HG02759 (cell line): ENCODE data around the gene WBP11.
A peak's percentile ranks its signal among the peaks of the same experiment; 100 is the strongest.

Experiments
- ATAC-seq: cut with Tn5 transposase; IDR thresholded peaks from one replicate; pipeline ENCODE4 v1.9.1; 2021; ENCODE audit warnings: mild to moderate bottlenecking, moderate library complexity; ENCODE audit not compliant: unreplicated experiment

The WBP11 gene

DNA sequence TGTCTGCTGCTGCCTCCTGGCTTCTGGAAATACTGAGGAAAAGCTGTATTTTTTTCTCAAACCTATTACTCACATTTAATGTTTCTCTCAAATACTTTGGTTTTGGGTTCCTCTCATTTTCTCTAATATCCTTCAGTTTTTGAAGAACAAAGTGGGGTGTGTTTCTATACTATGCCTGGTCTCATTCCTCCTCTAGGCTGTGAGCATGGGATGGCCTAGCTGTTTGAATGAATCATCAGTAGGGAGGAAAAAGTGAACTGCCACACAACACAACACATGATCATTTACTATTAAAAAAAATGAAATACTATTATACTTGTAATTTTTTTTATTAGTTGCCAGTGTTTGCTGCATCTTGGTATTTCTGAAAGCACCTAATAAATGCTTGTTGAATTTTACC lies 22.0 kb upstream of the WBP11 start:
- no peak for ATAC-seq

GRCh38 chr12:14824012-14824634 lies 20.8 kb upstream of the WBP11 start:
- ATAC-seq: no peak

- ATAC-seq: no peak
Measured at GRCh38 chr12:14814014-14814413, 10.7 kb upstream of the WBP11 start, which contains the start of gene SMCO3. Gene SMCO3, minus strand, starts transcription at chr12:14814182. Its CDS starts 7,502 bp downstream, at chr12:14806680.

DNA sequence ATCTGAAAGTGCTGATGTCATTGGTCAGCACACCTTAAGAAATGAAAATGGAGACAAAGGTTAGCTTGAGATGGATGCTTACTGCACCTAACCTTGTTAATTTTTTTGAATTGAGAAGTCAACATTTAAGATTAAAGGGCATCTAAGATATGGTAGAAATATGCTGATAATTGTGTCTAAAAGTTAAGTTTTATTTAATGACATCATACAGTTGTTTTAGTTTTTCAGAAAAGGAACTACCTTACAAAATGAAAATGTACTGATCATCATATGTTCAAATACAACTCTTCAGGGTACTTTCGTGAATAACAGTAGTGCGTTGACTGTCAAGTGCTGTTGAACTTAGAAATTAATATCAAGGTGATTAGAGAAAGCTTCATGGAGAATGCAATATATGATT lies 8.2 kb upstream of the WBP11 start:
- ATAC-seq: no peak

GRCh38 chr12:14810953-14811483 lies 7.7 kb upstream of the WBP11 start:
- ATAC-seq: no peak

DNA sequence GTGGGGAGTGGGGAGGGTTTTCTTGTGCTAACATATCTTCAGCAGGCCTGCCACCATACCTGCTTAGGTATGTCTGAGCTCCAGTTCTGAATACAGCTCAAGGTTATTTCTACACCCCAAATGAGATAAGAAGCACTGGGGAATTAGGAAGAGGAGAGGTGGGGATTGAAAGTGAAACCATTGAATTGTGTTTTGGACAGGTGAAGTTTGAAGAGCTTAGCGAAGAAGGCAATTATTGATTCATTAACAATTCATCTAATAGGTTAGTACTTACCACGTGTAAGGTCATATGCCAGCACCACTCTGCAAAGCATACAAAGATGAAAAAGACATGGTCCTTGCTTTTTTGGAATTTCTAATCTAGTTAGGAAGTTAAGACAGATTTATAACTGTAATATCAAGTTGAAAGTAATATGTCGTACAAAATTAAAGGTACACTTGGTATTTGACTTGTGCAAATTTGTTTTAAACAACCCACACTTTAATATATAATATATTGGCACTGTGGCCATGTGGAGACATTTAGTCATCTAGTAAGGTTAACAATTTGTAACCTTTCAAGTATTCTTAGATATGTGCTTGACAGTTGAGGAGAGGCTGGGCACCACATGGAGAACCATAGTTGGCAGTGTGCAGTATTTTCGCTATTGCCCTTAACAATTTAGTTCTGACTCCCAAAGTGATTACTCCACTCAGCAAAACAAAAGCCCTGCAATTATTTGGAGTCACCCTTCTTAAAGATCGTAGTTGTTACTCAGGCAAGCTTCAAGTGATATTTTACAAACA lies 7.1 kb upstream of the WBP11 start:
- no peak for ATAC-seq

GRCh38 chr12:14803830-14804160 lies 517 bp upstream of the WBP11 start:
- ATAC-seq: peak; percentile 24

GRCh38 chr12:14802721-14803010 lies 612 bp downstream of the WBP11 start:
- no peak for ATAC-seq

DNA sequence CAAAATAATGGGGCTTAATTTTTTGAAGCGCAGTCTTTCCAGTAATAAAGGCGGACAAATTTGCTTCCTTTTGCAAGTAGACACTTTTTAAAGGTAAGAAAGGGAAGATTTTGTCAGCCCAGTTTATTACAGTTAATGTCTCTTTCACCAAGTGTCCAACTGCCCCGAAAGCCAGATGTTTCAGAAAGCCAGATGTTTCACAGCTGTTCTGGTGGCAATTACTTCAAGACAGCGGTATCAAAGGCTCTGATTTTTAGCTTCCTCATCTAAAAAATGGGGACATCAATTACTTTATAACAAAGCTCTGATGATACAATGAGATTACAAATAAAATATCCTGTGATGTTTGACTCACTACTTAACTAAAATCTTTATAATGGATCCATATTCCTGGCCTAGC lies 1.0 kb downstream of the WBP11 start:
- no peak for ATAC-seq

GRCh38 chr12:14795028-14795448 lies 8.2 kb downstream of the WBP11 start:
- no peak for ATAC-seq

DNA sequence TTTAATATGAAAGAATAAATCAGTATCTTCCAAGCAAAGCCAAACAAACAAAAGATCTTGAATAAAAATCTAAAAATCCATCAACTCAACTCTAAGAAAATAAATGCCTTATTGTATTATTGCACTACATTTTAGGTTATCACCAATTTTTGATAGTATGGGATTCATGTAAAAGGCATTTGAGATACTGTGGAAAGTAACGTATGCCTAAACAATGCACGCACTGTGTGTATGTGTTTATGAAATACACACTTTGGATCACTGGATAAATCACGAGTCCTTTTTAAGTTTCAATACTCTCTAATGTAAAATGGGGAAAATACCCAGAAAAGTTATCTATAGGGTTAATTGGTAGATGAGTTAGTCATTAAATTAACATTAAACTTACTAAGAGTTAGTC lies 17.7 kb downstream of the WBP11 start:
- no peak for ATAC-seq

- no peak for ATAC-seq
Measured at GRCh38 chr12:14784471-14784870, 18.8 kb downstream of the WBP11 start.

- no peak for ATAC-seq
Measured at GRCh38 chr12:14782756-14783155, 20.5 kb downstream of the WBP11 start.

DNA sequence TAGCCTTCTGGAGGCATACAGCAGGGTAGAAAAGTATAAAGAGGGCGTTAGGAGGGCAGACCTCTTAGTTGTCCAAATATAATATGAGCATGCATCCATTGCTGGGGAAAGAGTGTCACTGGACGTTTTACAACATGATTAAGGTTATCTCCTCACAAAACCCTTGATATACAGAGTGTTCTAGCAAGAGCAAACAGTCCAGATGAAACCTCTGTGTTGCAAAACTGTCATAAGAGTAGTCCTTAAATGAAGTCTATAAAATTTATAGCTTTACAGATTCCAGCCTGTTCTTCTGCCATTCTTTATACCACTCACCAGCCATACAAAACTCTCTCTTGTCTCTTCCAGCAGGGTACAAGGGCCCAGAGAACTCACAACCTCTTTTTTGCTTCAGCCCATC lies 21.7 kb downstream of the WBP11 start:
- ATAC-seq: no peak

DNA sequence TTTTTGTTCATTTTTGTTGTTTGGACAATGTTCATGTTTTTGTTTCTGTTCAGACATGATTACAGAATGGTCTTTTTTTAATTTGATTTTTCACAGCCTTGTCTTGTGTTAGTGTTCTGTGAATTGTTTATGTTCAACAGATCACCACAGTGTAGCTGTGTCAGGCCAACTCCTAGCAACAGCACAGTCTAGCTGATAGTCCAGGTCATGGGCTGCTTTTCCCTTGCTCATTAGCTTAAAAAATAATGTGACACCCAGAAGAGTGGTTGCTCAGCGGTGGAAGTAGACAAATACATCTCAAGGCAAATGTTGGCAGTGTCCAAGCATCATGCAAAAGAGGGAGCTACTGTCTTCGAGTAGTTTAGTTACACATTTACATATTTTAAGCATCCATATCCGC lies 22.4 kb downstream of the WBP11 start:
- no peak for ATAC-seq

GRCh38 chr12:14779834-14780233 lies 23.4 kb downstream of the WBP11 start:
- ATAC-seq: no peak

DNA sequence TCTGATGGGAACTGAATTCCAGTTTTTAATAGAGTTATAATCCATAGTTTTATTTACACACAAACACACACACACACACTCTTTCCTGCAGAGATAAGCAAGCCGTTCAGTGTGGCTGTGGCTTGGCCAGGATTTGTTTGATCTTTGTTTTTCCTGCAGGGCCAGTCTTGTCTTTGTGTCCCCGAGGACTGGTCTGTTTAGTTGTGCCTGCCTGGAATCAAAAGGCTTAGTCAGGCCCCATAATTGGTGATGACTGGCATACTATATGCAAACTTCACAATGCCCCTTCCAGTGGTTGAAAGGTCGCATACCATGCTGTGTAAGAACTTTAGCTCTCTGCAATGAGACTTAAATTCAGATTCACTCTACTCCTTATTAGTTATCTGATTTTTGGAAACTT lies 26.0 kb downstream of the WBP11 start:
- ATAC-seq: no peak

DNA sequence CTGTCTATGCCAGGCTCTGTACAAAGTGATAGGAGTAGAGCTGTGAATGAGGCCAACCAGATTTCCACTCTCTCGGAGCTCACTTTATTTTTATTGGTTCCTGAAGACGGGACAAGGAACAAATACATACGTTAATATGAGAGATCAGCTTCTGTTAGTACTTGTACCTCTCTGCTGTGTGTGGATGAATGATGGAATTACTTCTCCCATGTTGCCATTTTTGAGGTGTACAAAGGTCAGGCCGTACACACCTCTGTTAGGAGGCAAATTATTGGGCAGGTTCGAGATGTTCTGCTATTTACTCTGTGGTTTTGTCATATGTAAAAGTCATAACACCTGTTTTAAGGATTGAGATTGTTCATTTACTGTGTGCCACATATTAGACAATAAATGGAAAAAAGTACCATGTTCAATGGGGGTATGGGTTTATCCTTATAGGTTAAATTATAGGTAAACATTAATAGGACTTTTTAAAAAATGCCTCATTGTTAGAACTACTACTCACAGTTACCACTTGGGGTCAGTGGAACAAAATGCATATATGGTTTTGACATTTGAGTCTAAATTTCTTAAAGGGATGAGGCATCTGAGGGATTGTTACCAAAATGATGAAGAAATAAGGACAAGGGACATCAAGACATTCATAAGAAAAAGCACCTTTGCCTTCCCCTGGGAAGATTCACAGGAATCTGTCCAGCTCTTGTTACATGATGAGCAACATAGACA lies 26.9 kb downstream of the WBP11 start:
- no peak for ATAC-seq

DNA sequence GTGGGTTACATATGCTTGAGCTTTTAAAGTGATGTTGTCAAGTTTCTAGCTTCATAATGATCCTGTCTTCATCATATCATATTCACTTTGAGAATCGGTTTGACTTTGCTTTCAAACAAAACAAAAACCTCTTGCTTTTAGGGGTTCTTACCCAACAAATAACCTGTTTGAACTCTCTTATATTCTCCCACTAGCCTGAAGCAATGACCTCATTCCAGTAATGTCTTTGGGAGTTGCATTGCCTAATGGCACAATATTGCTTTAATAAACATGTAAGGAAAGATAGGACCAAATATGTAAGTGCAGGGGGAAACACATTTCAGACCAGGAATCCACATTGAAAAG lies 27.7 kb downstream of the WBP11 start:
- ATAC-seq: no peak

- ATAC-seq: no peak
Measured at GRCh38 chr12:14774906-14775635, 28.2 kb downstream of the WBP11 start.
